GM23338 (cell line): ENCODE data around the gene RNGTT.

ENCODE experiments used
- EZH2 ChIP-seq: fragments of 200-600 bp; sonication (generic); IDR thresholded peaks from one replicate; pipeline ENCODE4 v1.8.0; 2017; ENCODE audit warnings: antibody characterized with exemption, mild to moderate bottlenecking, low read depth; ENCODE audit not compliant: unreplicated experiment
- EZH2phosphoT487 ChIP-seq: fragments of 200-600 bp; sonication (generic); IDR thresholded peaks from one replicate; pipeline ENCODE4 v1.8.1; 2018; ENCODE audit warnings: antibody characterized with exemption; ENCODE audit not compliant: unreplicated experiment
- POLR2AphosphoS5 ChIP-seq: IDR thresholded peaks from 2 replicates; pipeline ENCODE4 v1.6.1; 2016; ENCODE audit warnings: antibody characterized with exemption, low read depth
- STAT1 ChIP-seq: IDR thresholded peaks from one replicate; pipeline ENCODE4 v1.6.1; 2016; ENCODE audit warnings: antibody characterized with exemption; ENCODE audit not compliant: unreplicated experiment
- ZNF331 ChIP-seq: fragments of 250-450 bp; sonication (Bioruptor Pico); IDR thresholded peaks from 2 replicates; pipeline ENCODE4 v1.5.0; 2020; ENCODE audit warnings: low read depth, mild to moderate bottlenecking, moderate library complexity
- TF ChIP-seq, protein P1 (sequence below): IDR thresholded peaks from one replicate; pipeline ENCODE4 v1.6.1; 2018; ENCODE audit warnings: antibody characterized with exemption; ENCODE audit not compliant: unreplicated experiment
- TF ChIP-seq, protein P2 (sequence below), 2 experiments: fragments of 200-600 bp in 1 of 2; sonication (generic) in 1 of 2; conservative IDR thresholded peaks; 2 replicates each; pipeline versions ENCODE4 v1.5.1 to v1.6.1; 2016 to 2017; ENCODE audit warnings: antibody characterized with exemption in 2 of 2, low read depth in 2 of 2, mild to moderate bottlenecking in 2 of 2, moderate library complexity in 1 of 2
- TF ChIP-seq, protein P3 (sequence below): IDR thresholded peaks from 2 replicates; pipeline ENCODE4 v1.6.1; 2016; ENCODE audit warnings: antibody characterized with exemption

DNA sequence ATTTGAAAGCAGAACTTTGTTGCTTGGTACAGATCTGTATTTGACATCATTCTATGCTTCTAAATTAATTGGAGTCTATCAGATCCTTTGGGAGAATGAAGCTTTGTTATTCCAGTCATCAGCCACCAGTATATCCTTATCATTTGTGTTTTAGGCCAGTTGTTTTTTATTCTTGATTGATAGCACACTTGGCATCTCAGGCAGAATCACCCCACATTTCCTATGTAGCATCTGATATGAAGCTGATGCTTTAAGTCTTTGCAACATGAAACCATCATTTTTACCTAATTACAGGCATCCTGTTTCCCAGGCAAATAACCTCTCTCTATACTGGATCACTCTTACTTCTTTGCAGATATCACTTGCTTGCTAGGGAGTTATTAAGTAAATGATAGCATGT lies 20.7 kb upstream of the RNGTT start:
- TF ChIP-seq, protein P1, sequence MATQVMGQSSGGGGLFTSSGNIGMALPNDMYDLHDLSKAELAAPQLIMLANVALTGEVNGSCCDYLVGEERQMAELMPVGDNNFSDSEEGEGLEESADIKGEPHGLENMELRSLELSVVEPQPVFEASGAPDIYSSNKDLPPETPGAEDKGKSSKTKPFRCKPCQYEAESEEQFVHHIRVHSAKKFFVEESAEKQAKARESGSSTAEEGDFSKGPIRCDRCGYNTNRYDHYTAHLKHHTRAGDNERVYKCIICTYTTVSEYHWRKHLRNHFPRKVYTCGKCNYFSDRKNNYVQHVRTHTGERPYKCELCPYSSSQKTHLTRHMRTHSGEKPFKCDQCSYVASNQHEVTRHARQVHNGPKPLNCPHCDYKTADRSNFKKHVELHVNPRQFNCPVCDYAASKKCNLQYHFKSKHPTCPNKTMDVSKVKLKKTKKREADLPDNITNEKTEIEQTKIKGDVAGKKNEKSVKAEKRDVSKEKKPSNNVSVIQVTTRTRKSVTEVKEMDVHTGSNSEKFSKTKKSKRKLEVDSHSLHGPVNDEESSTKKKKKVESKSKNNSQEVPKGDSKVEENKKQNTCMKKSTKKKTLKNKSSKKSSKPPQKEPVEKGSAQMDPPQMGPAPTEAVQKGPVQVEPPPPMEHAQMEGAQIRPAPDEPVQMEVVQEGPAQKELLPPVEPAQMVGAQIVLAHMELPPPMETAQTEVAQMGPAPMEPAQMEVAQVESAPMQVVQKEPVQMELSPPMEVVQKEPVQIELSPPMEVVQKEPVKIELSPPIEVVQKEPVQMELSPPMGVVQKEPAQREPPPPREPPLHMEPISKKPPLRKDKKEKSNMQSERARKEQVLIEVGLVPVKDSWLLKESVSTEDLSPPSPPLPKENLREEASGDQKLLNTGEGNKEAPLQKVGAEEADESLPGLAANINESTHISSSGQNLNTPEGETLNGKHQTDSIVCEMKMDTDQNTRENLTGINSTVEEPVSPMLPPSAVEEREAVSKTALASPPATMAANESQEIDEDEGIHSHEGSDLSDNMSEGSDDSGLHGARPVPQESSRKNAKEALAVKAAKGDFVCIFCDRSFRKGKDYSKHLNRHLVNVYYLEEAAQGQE: no peak
- TF ChIP-seq, protein P2, sequence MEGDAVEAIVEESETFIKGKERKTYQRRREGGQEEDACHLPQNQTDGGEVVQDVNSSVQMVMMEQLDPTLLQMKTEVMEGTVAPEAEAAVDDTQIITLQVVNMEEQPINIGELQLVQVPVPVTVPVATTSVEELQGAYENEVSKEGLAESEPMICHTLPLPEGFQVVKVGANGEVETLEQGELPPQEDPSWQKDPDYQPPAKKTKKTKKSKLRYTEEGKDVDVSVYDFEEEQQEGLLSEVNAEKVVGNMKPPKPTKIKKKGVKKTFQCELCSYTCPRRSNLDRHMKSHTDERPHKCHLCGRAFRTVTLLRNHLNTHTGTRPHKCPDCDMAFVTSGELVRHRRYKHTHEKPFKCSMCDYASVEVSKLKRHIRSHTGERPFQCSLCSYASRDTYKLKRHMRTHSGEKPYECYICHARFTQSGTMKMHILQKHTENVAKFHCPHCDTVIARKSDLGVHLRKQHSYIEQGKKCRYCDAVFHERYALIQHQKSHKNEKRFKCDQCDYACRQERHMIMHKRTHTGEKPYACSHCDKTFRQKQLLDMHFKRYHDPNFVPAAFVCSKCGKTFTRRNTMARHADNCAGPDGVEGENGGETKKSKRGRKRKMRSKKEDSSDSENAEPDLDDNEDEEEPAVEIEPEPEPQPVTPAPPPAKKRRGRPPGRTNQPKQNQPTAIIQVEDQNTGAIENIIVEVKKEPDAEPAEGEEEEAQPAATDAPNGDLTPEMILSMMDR (conservative IDR thresholded peaks at IDR 0.05; ENCODE audit: low read depth in 2 of 2): no peak
- TF ChIP-seq EZH2: no peak
- TF ChIP-seq EZH2phosphoT487: no peak
- no peak for TF ChIP-seq ZNF331 (CRISPR knock-in tag)
- TF ChIP-seq POLR2AphosphoS5: no peak
- TF ChIP-seq, protein P3, sequence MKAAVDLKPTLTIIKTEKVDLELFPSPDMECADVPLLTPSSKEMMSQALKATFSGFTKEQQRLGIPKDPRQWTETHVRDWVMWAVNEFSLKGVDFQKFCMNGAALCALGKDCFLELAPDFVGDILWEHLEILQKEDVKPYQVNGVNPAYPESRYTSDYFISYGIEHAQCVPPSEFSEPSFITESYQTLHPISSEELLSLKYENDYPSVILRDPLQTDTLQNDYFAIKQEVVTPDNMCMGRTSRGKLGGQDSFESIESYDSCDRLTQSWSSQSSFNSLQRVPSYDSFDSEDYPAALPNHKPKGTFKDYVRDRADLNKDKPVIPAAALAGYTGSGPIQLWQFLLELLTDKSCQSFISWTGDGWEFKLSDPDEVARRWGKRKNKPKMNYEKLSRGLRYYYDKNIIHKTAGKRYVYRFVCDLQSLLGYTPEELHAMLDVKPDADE: no peak
- no peak for TF ChIP-seq STAT1
